Stimulated activated CD4-positive, alpha-beta T cell treated with anti-CD3 and anti-CD28 coated beads, Interleukin-4, amount 100 ng/mL, for 48 hours (primary cell): ENCODE data around the gene NCEH1.
"Not testable (repeated sequence)": the region's sequence is repeated elsewhere in the genome, so short reads cannot be mapped to it uniquely, and the experiment has no call there.

ENCODE experiments used
- DNase-seq, 2 donors: peaks; one replicate each; pipeline ENCODE4 v3.0.0-alpha.2; 2020; ENCODE audit warnings: low read depth in 2 of 2

The NCEH1 gene

GRCh38 chr3:172707030-172707429 is 3.8 kb downstream of the NCEH1 start:
- DNase-seq = no peak

DNA sequence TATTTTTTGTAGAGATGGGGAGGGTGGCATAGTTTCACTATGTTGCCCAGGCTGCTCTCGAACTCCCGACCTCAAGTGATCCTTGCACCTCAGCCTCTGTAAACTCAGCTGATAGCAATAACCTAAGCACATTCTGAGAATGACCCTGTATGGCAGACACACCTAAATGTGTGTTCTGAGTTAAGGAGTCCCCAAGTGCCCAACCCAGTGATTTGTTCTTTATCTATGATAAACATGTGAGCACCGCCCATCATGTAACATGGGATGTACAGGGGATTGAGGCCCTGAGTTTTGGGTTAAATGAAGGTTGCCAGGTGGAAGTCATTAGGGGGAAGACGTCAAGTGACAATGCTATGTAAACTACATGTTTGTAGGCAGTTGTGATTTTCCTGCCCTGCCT is 5.7 kb downstream of the NCEH1 start:
- no peak for DNase-seq

DNA sequence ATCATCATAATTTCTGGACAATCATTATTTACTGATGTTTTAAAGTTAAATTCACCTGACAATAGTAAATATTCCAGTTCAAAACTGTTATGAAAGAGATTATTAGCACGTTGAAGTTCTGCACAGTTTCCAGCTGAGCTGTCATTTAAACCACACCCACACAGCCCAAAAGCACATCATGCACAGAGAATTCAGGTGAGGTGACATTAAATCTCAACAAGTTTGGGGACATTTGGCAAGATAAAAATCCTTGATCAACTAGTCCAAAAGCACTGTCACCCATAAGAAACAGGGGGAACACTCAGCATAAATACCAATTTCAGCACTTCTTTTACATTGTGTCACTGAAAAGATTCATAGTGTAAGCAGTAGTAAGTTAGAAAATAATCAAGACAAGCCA is 6.9 kb downstream of the NCEH1 start:
- DNase-seq = no peak

DNA sequence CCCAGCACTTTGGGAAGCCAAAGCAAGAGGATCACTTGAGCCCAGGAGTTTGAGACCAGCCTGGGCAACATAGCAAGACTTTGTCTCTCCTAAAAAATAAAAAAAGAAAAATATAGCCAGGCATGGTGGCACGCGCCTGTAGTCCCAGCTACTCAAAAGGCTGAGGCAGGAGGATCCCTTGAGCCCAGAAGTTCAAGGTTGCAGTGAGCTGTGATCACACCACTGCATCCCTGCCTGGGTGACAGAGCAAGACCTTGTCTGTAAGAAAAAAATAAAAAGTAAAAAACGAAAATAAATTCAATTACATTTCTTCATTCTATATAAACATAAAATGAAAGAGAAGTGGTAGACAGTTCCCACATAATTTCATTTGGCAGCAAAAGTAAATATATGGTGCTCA is 8.1 kb downstream of the NCEH1 start:
- not testable (repeated sequence) for DNase-seq

DNA sequence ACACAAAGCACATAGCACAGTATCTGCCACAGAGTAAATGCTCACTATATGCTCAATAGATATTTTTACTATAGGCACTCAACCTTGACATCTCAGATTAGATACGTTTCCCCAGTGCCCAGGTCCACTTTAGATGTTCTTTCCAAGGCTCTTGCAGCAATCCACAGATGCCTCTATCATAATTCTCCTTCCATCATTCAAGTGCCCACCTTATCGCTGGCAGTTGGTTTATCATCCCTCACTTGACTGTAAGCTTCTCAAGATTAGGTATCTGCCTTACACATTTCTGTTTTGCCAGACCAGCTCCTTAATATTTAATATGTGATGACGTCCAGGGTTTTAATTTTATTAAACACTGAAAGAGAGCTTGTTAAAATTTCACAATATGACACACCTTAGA is 8.6 kb downstream of the NCEH1 start:
- DNase-seq = no peak

DNA sequence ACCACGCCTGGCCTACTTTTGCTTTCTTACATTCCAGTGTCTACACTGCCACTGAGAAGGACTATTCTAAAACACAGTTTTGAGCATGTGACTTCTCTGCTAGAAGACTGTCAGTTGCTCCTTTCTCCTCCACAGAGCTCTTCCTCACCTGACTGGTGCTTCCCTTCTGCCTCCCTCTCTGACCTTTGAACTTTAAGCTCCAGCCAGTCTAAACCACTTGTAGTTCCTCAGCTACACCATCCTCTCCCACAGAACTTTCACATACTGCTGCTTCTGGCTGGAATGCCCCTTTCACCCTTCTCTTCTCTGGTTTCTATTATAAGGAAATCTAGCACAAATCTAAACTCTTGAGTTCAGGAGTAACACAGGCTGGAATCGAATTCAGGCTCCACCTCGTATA is 9.1 kb downstream of the NCEH1 start:
- DNase-seq = no peak

DNA sequence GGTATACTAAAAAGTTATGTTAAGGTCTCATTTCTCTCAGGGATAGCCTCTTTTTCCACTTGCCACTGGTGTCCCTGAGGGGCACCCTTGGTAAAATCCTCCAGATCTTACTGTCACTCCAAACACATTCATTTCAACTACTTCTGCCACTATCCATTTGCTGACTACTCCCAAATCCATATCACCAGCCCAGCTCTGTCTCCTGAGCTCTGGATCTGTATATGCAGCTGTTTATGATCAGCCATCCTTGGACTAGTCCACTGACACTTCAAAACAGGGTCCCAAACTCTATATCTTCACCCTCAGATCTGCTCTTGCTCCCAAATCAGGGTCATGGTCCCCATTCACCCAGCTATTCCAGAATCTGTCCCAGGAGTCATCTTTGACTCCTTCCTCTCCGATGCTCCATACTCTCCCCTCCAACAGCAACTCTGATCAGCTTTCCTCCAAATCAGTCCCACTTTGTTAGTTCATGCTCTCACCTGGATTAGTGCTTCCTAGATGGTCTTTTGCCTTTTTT is 9.9 kb downstream of the NCEH1 start:
- DNase-seq = no peak

DNA sequence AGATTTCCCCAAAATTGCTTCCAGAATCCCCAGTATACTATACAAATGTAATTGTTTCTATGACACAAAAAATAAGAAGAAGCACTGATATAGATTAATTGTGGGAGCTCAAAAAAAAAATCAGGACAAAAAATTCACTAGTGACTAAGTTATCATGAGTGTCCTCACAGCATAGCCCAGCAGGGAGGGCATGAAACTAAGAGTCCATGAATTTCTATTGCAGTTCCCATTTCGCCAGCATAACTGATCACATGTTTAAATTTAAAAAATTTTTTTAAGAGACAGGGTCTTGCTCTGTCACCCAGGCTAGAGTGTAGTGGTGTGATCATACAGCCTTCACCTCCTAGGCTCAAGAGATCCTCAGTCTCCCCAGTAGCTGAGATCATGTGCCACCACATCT is 10.6 kb downstream of the NCEH1 start:
- DNase-seq = no peak

DNA sequence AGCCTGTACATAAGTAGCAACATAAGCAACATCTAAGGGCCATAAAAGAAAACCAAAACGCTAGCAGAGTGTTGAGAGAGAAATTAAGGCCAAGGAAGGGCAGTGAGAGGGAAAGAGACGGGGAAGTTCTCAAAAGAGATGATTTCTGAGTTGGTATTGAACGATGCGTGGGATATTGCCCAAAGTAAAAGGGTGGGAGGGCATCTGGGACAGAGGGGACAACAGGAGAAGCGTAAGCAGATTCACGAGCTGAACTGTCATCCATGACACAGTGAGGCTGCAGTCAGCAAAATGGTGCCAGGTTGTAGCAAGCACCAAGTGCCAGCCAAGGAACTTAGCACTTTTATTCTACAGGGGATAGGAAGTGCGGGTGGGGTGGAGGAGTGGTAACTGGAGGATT is 11.8 kb downstream of the NCEH1 start:
- no peak for DNase-seq

DNA sequence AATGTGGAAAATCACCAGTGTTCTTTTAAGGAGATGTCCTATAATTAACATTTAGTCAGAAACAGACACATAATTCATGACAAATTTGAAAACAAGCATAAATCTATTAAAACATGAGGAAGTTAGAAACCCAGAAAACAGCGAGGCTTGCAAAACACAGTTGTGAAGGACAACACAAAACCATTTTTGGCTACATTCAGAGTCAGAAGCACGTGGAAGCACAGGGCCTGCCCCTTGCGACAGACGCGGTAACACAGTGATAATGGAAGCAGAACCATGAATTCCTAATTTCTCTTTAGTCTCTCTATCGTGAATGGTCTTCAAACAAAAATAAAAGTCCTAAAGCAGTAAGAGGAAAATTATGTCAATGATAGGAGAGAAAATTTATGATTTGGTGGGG is 12.2 kb downstream of the NCEH1 start:
- DNase-seq = no peak

- no peak for DNase-seq
These were observed 13.3 kb downstream of the NCEH1 start for GRCh38 chr3:172697558-172697957.

- no peak for DNase-seq
These were observed 14.5 kb downstream of the NCEH1 start for GRCh38 chr3:172696357-172696756.

GRCh38 chr3:172694573-172695246 is 16.2 kb downstream of the NCEH1 start:
- DNase-seq = no peak

- DNase-seq = no peak
These were observed 18.0 kb downstream of the NCEH1 start for GRCh38 chr3:172692751-172693338.

DNA sequence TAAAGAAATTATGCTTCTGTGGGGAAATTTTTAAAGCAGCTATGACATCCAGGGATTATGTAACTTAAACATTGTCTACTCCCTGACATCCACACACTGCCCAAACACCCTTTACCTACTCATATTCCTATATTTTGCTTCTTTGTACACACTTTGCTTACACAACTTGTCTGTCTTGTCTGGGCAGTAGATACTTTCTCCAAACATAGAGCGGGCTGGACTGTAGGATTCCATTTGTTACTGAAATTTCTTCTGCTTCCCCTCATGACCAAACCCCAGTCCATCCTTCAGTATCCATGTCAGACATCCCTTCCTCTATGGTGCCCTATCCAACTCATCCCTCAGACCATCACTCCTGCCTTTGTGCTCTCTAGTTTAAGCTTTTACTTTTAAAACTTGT is 19.9 kb downstream of the NCEH1 start:
- DNase-seq = no peak

DNA sequence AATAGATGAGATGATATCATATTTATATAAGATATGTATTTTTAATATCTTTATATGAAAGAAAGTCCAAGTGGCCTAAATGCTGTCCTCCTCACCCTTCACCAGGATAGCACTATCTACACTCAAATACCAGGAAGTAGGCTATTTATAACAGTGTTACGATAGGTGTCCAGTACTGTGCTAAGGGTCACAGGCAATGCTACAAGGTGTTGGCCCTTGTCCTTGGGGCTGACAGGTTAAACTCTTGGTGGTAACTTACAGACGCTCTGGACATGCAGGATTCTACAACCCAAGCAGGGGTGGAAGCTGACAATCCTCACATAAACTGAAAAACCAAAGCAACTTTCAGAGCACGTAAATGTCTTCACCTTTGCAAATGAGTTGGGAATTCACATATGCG is 22.3 kb downstream of the NCEH1 start:
- DNase-seq = no peak

DNA sequence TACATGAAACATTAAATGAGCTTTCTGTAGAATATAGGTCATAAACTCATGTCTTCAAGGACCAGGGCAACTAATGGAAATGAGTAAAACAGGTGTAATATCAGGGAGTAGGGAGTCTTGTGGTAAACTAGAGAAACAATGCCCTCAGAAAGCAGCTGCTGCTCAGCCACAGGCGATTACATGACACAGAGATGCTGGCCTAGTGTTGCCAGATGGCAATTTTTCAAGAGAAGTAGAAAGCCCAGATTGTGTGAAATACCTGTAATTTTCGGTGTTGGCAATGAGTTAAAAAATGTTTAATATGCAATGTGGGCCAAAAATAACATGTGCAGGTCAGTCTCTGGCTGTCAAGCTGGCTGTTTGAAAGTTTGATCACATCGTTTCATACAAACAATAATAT is 23.4 kb downstream of the NCEH1 start:
- DNase-seq = no peak

DNA sequence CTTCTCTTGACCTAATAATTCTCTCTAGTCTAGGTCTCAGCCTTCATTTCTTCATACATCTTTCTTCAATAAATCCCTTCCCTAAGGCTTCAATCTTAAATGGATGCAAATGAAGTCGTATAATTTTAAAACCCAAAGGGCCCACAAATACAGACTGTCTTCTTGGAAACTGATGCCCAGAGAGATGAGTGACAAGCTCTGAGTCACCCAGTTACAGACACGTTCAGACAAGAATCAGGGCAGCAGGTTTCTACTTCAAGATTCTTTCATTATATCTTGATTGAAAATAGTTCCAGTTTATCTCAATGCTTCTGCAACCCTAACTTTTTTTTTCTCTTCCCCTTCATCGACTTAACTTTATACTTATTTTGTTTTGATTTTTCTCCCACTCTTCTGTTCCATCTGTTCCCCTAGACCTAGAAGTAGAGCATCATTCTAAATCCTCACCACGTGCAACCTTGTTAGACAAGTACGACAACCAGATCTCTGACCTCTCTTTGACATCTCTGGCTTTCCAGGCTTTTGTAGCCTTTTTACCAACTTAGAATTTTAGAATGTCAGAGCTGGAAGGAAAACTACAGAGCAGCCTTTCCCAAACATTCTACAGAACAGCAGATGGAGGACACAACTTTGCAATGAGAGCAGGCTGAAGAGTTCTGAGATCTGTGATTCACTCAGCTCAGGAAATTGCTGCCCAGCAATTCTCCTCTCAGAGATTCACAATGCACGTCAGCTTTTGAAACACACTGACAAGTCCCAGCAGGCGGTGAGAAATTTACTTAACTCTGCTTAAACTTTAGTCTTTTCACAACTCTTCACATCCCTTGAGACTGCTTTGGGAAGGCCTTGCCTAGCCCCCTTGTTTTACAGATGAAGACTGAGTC is 25.3 kb downstream of the NCEH1 start:
- no peak for DNase-seq

GRCh38 chr3:172680684-172681083 is 30.2 kb downstream of the NCEH1 start:
- no peak for DNase-seq

DNA sequence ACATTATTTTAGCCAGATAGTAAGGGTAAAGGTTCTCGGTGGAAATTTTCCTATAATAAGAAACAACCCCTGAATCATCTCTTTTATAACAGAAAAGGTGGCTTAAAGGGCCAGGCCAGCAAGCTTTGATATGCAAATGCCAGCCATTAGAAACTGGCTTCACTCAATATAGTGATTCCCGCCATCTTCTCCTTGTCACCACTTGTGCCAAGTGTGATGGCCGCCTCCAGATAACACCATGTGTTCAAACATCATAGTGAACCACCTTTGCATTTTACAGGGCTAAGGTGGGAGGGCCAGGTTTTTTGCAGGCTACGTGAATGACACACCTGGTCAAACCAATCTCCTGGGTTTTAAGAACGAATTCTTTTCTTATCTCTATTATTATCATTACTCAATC is 31.3 kb downstream of the NCEH1 start:
- no peak for DNase-seq

GRCh38 chr3:172678068-172678467 is 32.8 kb downstream of the NCEH1 start:
- DNase-seq = no peak

GRCh38 chr3:172676196-172676922 is 34.5 kb downstream of the NCEH1 start:
- DNase-seq = no peak
